Activated B cell treated with CpG ODN at 0.5 μM for 24 hours (primary cell): Measurements from ENCODE around the gene SQOR. TPM values are rescaled to one million over a fixed set of nuclear protein-coding genes. Genes with fewer than 3 reads are reported as not detected.

Experiments
- ATAC-seq: fragments of 200-7000 bp; cut with Tn5 transposase; one replicate; pipeline ENCODE4 v1.10.0; 2021; ENCODE audit warnings: low read depth, mild to moderate bottlenecking, moderate library complexity
- CTCF ChIA-PET: fragments of 350-600 bp; sonication (Branson Sonifier 250); formaldehyde crosslinking; loops from one replicate; lab custom pipeline; 2021; ENCODE audit warnings: antibody characterized with exemption; lab: Charles Lee
- POLR2A ChIA-PET: fragments of 350-600 bp; sonication (Branson Sonifier 250); formaldehyde crosslinking; loops from one replicate; lab custom pipeline; 2021; ENCODE audit warnings: antibody characterized with exemption; lab: Charles Lee
- DNase-seq: peaks from one replicate; pipeline ENCODE4 v3.0.0; 2022
- H3K27ac Mint-ChIP-seq: one replicate; pipeline ENCODE4 v1.8.0; 2020; ENCODE audit warnings: mixed read lengths
- H3K27me3 Mint-ChIP-seq: one replicate; pipeline ENCODE4 v1.8.0; 2021; ENCODE audit warnings: mixed read lengths
- H3K36me3 Mint-ChIP-seq: one replicate; pipeline ENCODE4 v1.8.0; 2021; ENCODE audit warnings: low read depth, mixed read lengths
- H3K4me1 Mint-ChIP-seq: one replicate; pipeline ENCODE4 v1.8.0; 2021; ENCODE audit warnings: mixed read lengths
- H3K4me3 Mint-ChIP-seq: one replicate; pipeline ENCODE4 v1.8.0; 2020; ENCODE audit warnings: mild to moderate bottlenecking, mixed read lengths
- H3K9me3 Mint-ChIP-seq: one replicate; pipeline ENCODE4 v1.8.0; 2020; ENCODE audit warnings: mixed read lengths
- CTCF ChIP-seq: fragments of 200-600 bp; IDR thresholded peaks from one replicate; pipeline ENCODE4 v1.8.0; 2022; ENCODE audit warnings: antibody characterized with exemption, mild to moderate bottlenecking
- intact Hi-C: fragments of 100-400 bp; cut with micrococcal nuclease; formaldehyde crosslinking; loops from one replicate; pipeline ENCODE4 v1.15.1; 2024
- total RNA-seq: library from RNA; stranded (reverse); gene quantifications from 2 replicates; pipeline ENCODE4 v1.2.3, GENCODE V29; 2022

SQOR gene
- total RNA-seq, 1 donor from 2014 or later: 39.2 TPM

DNA sequence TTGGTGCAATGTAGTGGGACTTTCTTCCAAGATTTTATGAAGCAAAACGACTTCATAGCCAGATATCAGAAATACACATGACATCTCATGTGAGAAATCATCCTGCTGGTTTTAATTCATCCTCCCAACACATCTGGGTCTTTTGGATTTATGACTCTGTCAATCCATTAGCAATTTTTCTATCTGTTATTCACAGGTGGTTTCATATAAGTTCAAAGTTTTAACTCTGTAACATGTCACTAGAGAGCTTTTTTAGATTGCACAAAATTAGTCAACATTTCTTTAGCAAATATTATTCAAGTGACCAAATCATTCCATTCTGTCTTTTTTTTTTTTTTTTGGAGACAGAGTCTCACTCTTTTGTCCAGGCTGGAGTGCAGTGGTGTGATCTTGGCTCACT lies 30.4 kb downstream of the SQOR start:
- H3K4me1 Mint-ChIP-seq: no peaks in the 10 kb centered on the region

DNA sequence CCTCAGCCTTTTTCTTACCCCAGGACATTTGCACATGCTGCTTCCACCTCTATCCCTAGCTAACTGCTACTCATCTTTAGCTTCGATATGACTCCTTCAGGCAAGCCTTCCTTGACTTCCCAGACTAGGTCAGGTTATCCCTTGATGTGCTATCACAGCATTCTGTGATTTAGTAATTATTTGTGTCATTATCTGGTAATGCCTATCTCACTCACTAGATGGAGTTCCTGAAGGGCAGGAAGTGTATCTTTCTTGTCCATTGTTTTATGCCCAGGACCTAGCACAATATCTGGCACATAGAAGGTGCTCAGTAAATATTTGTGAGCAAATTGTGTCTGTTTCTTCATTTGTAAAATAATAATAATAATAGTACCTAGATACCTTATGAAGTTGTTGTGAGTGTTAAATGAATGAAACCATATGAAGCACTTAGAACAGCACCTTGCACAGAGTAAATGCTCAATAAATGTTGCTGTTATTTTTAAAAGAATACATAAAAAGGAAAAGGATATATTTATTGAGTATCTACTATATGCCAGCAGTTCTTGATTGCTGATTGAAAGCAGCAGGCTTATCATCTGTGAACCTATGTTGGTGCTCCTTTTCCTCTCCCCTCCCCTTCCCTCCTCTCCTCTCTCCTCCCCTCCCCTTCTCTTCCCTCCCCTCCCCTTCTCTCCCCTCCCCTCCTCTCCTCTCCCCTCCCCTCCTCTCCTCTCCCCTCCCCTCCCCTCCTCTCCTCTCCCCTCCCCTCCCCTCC lies 31.5 kb downstream of the SQOR start:
- DNase-seq (no peak), ATAC-seq (no peak)
- H3K4me3 Mint-ChIP-seq: no peak overlapping the region
- no peaks in the 10 kb centered on the region for H3K27me3 Mint-ChIP-seq
- H3K36me3 Mint-ChIP-seq: peaks cover 84% of the 10 kb centered on the region
- H3K9me3 Mint-ChIP-seq: no peaks in the 10 kb centered on the region
- POLR2A ChIA-PET: interaction anchor here (0.7 kb wide), 1 partner anchor 278 kb away, joined by 3 read pairs; no protein-coding TSS in a partner anchor
- H3K4me1 Mint-ChIP-seq: no peaks in the 10 kb centered on the region
- TF ChIP-seq CTCF: no peak
- intact Hi-C loops: no loop called here
- CTCF ChIA-PET: no interaction called here
- H3K27ac Mint-ChIP-seq: no peak overlapping the region

More for the DNA sequence above, 30.4 kb downstream of the SQOR start:
- intact Hi-C loops: no loop called here
- Mint-ChIP-seq H3K36me3 (peaks cover 81% of the 10 kb centered on the region), H3K9me3 (no peaks in the 10 kb centered on the region), H3K27me3 (no peaks in the 10 kb centered on the region), H3K27ac (no peak overlapping the region), H3K4me3 (no peak overlapping the region)
- POLR2A ChIA-PET: interaction anchor here (0.7 kb wide), 1 partner anchor 279 kb away, joined by 3 read pairs; no protein-coding TSS in a partner anchor
- no peak for DNase-seq
- ATAC-seq: no peak
- no peak for TF ChIP-seq CTCF
- CTCF ChIA-PET: no interaction called here

GRCh38 chr15:45667002-45667401 lies 32.2 kb downstream of the SQOR start:
- DNase-seq (no peak), ATAC-seq (no peak)
- TF ChIP-seq CTCF: no peak
- Mint-ChIP-seq H3K4me3 (no peak overlapping the region), H3K27ac (no peak overlapping the region), H3K4me1 (no peaks in the 10 kb centered on the region), H3K27me3 (no peaks in the 10 kb centered on the region), H3K9me3 (no peaks in the 10 kb centered on the region), H3K36me3 (peaks cover 84% of the 10 kb centered on the region)
- POLR2A ChIA-PET: no interaction called here
- CTCF ChIA-PET: no interaction called here
- intact Hi-C loops: no loop called here

DNA sequence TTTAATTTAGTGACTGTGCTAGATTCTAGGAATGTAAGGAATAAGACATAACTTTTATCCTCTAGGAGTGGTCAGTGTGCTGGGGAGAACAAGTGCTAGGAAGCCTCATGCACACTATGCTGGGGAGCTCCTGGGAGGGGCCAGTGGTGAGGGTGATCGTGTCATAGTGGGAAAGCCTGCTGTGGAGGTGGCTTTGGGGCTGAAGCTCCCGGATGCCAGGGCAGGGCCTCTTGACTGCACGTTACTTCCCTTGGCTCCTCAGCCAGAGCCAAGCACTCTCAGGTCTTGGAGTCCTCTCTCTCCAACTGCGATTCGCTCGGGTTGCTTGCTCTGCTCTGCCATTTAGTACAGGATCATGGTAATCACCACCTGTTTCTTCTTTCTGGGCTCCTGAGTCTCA lies 33.6 kb downstream of the SQOR start:
- DNase-seq (no peak), ATAC-seq (no peak)
- Mint-ChIP-seq H3K4me3 (no peak overlapping the region), H3K27me3 (no peaks in the 10 kb centered on the region), H3K27ac (no peak overlapping the region), H3K36me3 (peaks cover 82% of the 10 kb centered on the region), H3K4me1 (no peaks in the 10 kb centered on the region), H3K9me3 (no peaks in the 10 kb centered on the region)
- intact Hi-C loops: no loop called here
- no peak for TF ChIP-seq CTCF
- ChIA-PET POLR2A (no interaction called here), CTCF (no interaction called here)

- CTCF ChIA-PET: no interaction called here
- POLR2A ChIA-PET: no interaction called here
- H3K9me3 Mint-ChIP-seq: no peaks in the 10 kb centered on the region
- no peak for TF ChIP-seq CTCF
- H3K4me1 Mint-ChIP-seq: no peaks in the 10 kb centered on the region
- H3K27me3 Mint-ChIP-seq: no peaks in the 10 kb centered on the region
- DNase-seq: no peak
- H3K27ac Mint-ChIP-seq: no peak overlapping the region
- intact Hi-C loops: no loop called here
- no peak for ATAC-seq
- H3K36me3 Mint-ChIP-seq: peaks cover 80% of the 10 kb centered on the region
- no peak overlapping the region for H3K4me3 Mint-ChIP-seq
These were observed 34.6 kb downstream of the SQOR start for GRCh38 chr15:45669422-45669821.
